HG02973 (cell line): ENCODE data around the gene VRK3.

Experiments
- ATAC-seq: cut with Tn5 transposase; IDR thresholded peaks from one replicate; pipeline ENCODE4 v1.9.1; 2021; ENCODE audit warnings: moderate library complexity; ENCODE audit not compliant: unreplicated experiment

VRK3 gene

GRCh38 chr19:49933643-49934042 lies 91.5 kb downstream of the VRK3 start:
- ATAC-seq = no peak

DNA sequence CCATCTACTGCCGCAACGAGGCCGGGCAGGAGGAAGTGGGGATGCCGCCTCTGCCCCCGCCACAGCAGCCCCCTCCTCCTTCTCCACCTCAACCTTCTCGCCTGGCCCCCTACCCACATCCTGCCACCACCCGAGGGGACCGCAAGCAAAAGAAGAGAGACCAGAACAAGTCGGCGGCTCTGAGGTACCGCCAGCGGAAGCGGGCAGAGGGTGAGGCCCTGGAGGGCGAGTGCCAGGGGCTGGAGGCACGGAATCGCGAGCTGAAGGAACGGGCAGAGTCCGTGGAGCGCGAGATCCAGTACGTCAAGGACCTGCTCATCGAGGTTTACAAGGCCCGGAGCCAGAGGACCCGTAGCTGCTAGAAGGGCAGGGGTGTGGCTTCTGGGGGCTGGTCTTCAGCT lies 92.4 kb downstream of the VRK3 start:
- ATAC-seq = no peak

DNA sequence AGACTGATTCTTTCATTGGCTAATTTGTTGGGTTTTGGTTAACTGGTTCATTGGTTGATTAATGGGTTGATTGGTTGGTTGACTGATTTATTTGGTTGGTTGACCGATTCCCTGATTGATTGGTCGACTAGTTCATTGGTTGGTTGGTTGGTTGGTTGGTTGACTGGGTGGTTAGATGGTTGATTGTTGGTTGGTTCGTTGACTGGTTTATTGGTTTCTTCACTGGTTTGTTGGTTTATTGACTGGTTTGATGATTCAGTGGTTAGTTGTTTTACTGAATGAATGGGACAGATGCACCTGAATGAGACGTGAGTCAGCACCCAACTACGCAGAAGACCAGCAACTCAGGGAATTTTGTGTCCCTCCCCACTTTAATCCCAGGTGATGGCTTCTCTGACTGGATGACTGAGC lies 93.1 kb downstream of the VRK3 start:
- no peak for ATAC-seq

DNA sequence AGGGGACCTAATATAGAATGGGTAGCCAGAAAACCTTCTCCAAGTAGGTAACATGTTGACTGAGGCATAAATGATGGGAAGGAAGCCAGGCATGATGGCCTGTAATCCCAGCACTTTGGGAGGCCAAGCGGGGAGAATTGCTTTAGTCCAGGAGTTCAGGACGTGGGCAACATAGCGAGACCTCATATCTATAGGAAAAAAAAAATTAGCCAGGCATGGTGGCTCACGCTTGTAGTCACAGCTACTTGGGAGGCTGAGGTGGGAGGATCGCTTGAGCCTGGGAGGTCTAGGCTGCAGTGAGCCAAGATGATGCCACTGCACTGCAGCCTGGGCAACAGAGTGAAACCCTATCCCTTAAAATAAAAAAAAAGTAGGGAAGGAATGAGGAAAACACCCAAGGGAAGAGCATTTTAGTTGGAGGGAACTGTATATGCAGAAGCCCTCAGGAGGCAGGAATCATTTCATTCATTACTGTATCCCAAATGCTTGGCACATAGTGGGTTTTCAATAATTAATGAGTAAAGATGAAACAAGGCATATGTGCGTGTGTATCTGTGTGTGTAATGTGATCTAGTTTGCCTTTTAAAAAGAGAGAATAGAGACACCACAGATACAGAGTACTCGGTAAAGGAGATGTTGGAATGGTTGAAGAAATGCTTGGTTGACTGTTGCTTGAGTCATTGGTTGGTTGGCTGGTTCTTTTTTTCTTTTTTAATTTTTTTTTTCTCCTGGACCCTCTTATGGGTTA lies 93.7 kb downstream of the VRK3 start:
- no peak for ATAC-seq

- no peak for ATAC-seq
Measured at GRCh38 chr19:49930483-49931011, 94.6 kb downstream of the VRK3 start.

GRCh38 chr19:49929611-49930482 lies 95.3 kb downstream of the VRK3 start:
- peak; percentile 61 for ATAC-seq

DNA sequence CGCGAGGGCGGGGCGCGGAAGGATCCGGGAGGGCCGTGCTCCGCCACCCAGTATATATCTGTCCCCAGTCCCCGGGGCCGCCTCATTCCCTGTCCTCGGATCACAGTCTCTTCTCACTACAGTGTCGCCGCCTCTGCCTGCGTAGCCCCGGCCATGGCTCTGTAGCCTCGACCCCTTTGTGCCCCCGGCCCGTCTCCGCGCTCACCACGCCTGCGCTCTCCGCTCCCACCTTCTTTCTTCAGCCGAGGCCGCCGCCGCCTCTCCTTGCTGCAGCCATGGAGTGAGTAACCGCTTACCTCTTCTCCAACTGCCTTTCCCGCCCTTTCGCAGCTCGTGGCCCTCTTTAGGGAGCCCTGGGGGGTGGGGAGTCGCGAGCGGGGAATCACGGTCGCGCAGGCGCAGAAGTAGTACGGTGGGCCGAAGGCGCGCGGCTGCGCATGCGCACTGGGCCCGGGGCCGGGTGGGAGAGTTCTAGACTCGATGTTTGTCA lies 96.0 kb downstream of the VRK3 start, which contains the start of the genes ATF5 and NUP62:
Gene ATF5 (plus strand): TSS at position 85 of the 490 bp plus-strand sequence. CDS start 1,646 bp downstream, outside the sequence.
Gene NUP62 (minus strand): TSS at position 384 of the 490 bp plus-strand sequence. CDS start 19,697 bp downstream, outside the sequence.
- peak; percentile 37 for ATAC-seq

- no peak for ATAC-seq
Measured at GRCh38 chr19:49927526-49928264, 97.5 kb downstream of the VRK3 start.

- no peak for ATAC-seq
Measured at GRCh38 chr19:49926515-49926914, 98.7 kb downstream of the VRK3 start.
